ENCODE results near the gene ODF2L. TPM values are rescaled to one million over a fixed set of nuclear protein-coding genes. Genes with fewer than 3 reads are reported as not detected.
"Not testable (repeated sequence)": the region's sequence is repeated elsewhere in the genome, so short reads cannot be mapped to it uniquely, and the experiment has no call there.

ODF2L gene
- total and polyA plus RNA-seq, 2 of the 13 experiments (the other 11 are each of a cell fraction or from before 2014, with no cell fraction given): 0.07 TPM; not detected in 1

DNA sequence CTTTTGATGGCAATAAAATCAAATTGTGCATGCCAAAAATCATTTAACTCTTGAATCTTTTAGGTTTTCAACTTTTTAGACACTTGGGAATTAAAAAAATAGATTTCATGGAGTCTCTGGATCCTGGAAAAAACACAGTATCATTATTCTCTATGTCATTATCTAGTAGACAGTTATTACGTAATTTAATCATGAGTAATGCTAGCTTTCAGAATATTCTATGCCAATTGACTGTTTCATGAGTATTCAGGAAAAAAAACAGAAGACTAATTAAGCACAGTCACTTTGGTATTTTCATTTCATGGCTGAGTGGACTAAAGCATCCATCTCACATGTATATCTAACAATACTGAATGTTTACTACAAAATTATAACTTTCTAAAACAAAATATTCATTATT lies 44.0 kb downstream of the ODF2L start:
- no peaks in the 10 kb centered on the region for H3K27me3 ChIP-seq (ENCODE audit: control insufficient read depth in 1 of 2, insufficient read depth in 2 of 2, low read length in 2 of 2)
- H3K9ac ChIP-seq (ENCODE audit: insufficient read depth, low read depth, low read length): no peak overlapping the region
- ChIA-PET CTCF (ENCODE audit: low intra/inter-chr PET ratio, low total read pairs) (no interaction called here), POLR2A (no interaction called here)
- no peak overlapping the region for H3K27ac ChIP-seq (ENCODE audit: extremely low read length, insufficient read depth, low read length)
- no peaks in the 10 kb centered on the region for H3K36me3 ChIP-seq (replicated peaks in 1 of 2; ENCODE audit: control insufficient read depth in 1 of 2, insufficient read depth in 2 of 2, low read length in 2 of 2)
- 8% methylated on average over 1 of the region's 1 CpG for WGBS (ENCODE audit: low lambda C conversion rate)
- no peak overlapping the region for H3K4me2 ChIP-seq (ENCODE audit: low read depth, low read length)
- intact Hi-C loops (cut with micrococcal nuclease; ENCODE audit: unreplicated experiment) (no loop called here), in situ Hi-C loops (cut with HindIII; ENCODE audit: extremely low pct_ligation_motif_present, low pct_unique_long_range_greater_than_20kb) (no loop called here)
- DNase-seq (ENCODE audit: low spot score) (no peak), FAIRE-seq (no peak), ATAC-seq (no peak)
- H4K20me1 ChIP-seq (ENCODE audit: insufficient read depth, low read length): no peaks in the 10 kb centered on the region
- no TSS peak for BruUV-seq (replicated peaks)
- no peaks in the 10 kb centered on the region for H3K79me2 ChIP-seq (ENCODE audit: insufficient read depth, low read length)
- H3K4me3 ChIP-seq (replicated peaks in 1 of 3; ENCODE audit: insufficient read depth in 1 of 3, low read depth in 2 of 3, low read length in 3 of 3): no peak overlapping the region
- TF ChIP-seq GRHL1 (CRISPR knock-in tag; conservative IDR thresholded peaks at IDR 0.05): no peak
- no peaks in the 10 kb centered on the region for H3K9me3 ChIP-seq (ENCODE audit: low read length)
- H3K4me1 ChIP-seq (ENCODE audit: insufficient read depth, low read length): no peaks in the 10 kb centered on the region
- H2AFZ ChIP-seq (ENCODE audit: low read length): no peak overlapping the region

- H3K4me2 ChIP-seq (ENCODE audit: low read depth, low read length); H3K79me2 ChIP-seq (ENCODE audit: insufficient read depth, low read length); POLR2A ChIA-PET; CTCF ChIA-PET (ENCODE audit: low intra/inter-chr PET ratio, low total read pairs); intact Hi-C loops (cut with micrococcal nuclease; ENCODE audit: unreplicated experiment); H3K9me3 ChIP-seq (ENCODE audit: low read length); H3K27ac ChIP-seq (ENCODE audit: extremely low read length, insufficient read depth, low read length); DNase-seq (ENCODE audit: low spot score); ATAC-seq; in situ Hi-C loops (cut with HindIII; ENCODE audit: extremely low pct_ligation_motif_present, low pct_unique_long_range_greater_than_20kb); H3K27me3 ChIP-seq (ENCODE audit: control insufficient read depth in 1 of 2, insufficient read depth in 2 of 2, low read length in 2 of 2); H2AFZ ChIP-seq (ENCODE audit: low read length); FAIRE-seq; H3K4me3 ChIP-seq (replicated peaks in 1 of 3; ENCODE audit: insufficient read depth in 1 of 3, low read depth in 2 of 3, low read length in 3 of 3); H3K4me1 ChIP-seq (ENCODE audit: insufficient read depth, low read length); BruUV-seq (replicated peaks); H3K36me3 ChIP-seq (replicated peaks in 1 of 2; ENCODE audit: control insufficient read depth in 1 of 2, insufficient read depth in 2 of 2, low read length in 2 of 2); H4K20me1 ChIP-seq (ENCODE audit: insufficient read depth, low read length); H3K9ac ChIP-seq (ENCODE audit: insufficient read depth, low read depth, low read length): not testable (repeated sequence)
- 36% methylated on average over 3 of the region's 3 CpGs for WGBS (ENCODE audit: low lambda C conversion rate)
Observed at GRCh38 chr1:86350230-86350629, 45.9 kb downstream of the ODF2L start.

Data from HepG2 (cell line).